Coronary artery (tissue), 2 donors: ENCODE data around the gene OR10P1.

ENCODE experiments used
- DNase-seq: peaks from one replicate; pipeline ENCODE4 v3.0.0-alpha.2; 2017; ENCODE audit warnings: low spot score
- H3K27ac ChIP-seq, 2 donors: fragments of 200-600 bp; sonication (generic); one replicate each; pipeline ENCODE4 v1.5.1; 2016 to 2019
- H3K4me3 ChIP-seq: fragments of 200-600 bp; sonication (generic); 2 replicates; pipeline ENCODE4 v1.5.1; 2016; ENCODE audit warnings: mild to moderate bottlenecking, moderate library complexity
- CTCF ChIP-seq: fragments of 200-600 bp; sonication (generic); IDR thresholded peaks from one replicate; pipeline ENCODE4 v1.5.1; 2019; ENCODE audit warnings: antibody characterized with exemption

The OR10P1 gene

GRCh38 chr12:55675666-55676065 is 39.0 kb downstream of the OR10P1 start:
- DNase-seq = peak; percentile 54
- TF ChIP-seq CTCF = no peak
- Histone ChIP-seq H3K4me3 (no peak overlapping the region), H3K27ac (no peak overlapping the region)

- DNase-seq = peak; percentile 12
- Histone ChIP-seq H3K27ac (no peak overlapping the region), H3K4me3 (no peak overlapping the region)
- TF ChIP-seq CTCF = no peak
These were observed 40.0 kb downstream of the OR10P1 start for GRCh38 chr12:55676707-55677106.

- no peak for DNase-seq
- H3K27ac ChIP-seq = no peak overlapping the region
- H3K4me3 ChIP-seq = no peak overlapping the region
- no peak for TF ChIP-seq CTCF
These were observed 43.0 kb downstream of the OR10P1 start for GRCh38 chr12:55679691-55680090.

- TF ChIP-seq CTCF = peak; percentile 18
- peak; percentile 80 for DNase-seq
- Histone ChIP-seq H3K27ac (peak overlapping the region in 1 of 2 donors; percentile 42), H3K4me3 (peak overlapping the region; percentile 34)
These were observed 44.7 kb downstream of the OR10P1 start for GRCh38 chr12:55681142-55682077.

GRCh38 chr12:55682087-55682796 is 45.5 kb downstream of the OR10P1 start:
- H3K27ac ChIP-seq = no peak overlapping the region
- DNase-seq = peak; percentile 59
- no peak overlapping the region for H3K4me3 ChIP-seq
- no peak for TF ChIP-seq CTCF

- Histone ChIP-seq H3K4me3 (no peak overlapping the region), H3K27ac (no peak overlapping the region)
- no peak for TF ChIP-seq CTCF
- DNase-seq = peak; percentile 55
These were observed 47.0 kb downstream of the OR10P1 start for GRCh38 chr12:55683676-55684075.
